IMR-90 (cell line): Measurements from ENCODE around the gene VAV1. TPM values are rescaled to one million over a fixed set of nuclear protein-coding genes. Genes with fewer than 3 reads are reported as not detected.
"Not testable (repeated sequence)": the region's sequence is repeated elsewhere in the genome, so short reads cannot be mapped to it uniquely, and the experiment has no call there.

Experiments used
- ATAC-seq: fragments of 200-7000 bp; cut with Tn5 transposase; 2 replicates; pipeline ENCODE4 v1.9.1; 2020; ENCODE audit warnings: low read depth, mild to moderate bottlenecking, moderate library complexity
- BruUV-seq: library from RNA; stranded (reverse); fragments of 400-500 nt; replicated peaks from 2 replicates; lab custom pipeline; 2021; lab: Mats Ljungman, UMichigan
- CTCF ChIA-PET: fragments of 300-600 bp; formaldehyde crosslinking; extraction: SDS; loops from one replicate; lab custom pipeline; 2021; ENCODE audit warnings: antibody characterized with exemption; lab: Yijun Ruan, JAX
- POLR2A ChIA-PET: fragments of 300-600 bp; sonication (Branson Sonifier 250); formaldehyde crosslinking; loops from one replicate; lab custom pipeline; 2022; ENCODE audit warnings: antibody characterized with exemption; ENCODE audit not compliant: unreplicated experiment; lab: Charles Lee
- DNase-seq: peaks from one replicate; pipeline ENCODE4 v3.0.0; 2013
- H2AFZ ChIP-seq: replicated peaks from 2 replicates; pipeline ENCODE3; 2013; ENCODE audit warnings: low read length, mild to moderate bottlenecking; ENCODE audit not compliant: poor library complexity
- H2AK5ac ChIP-seq: 2 replicates; pipeline ENCODE4 v1.6.1; 2013; ENCODE audit warnings: low read depth, low read length, inconsistent platforms
- H2AK9ac ChIP-seq: replicated peaks from 2 replicates; pipeline ENCODE3; 2013; ENCODE audit warnings: mild to moderate bottlenecking, low read depth, low read length, moderate library complexity; ENCODE audit not compliant: poor library complexity
- H2BK120ac ChIP-seq: 2 replicates; pipeline ENCODE4 v1.6.1; 2013; ENCODE audit warnings: low read depth, low read length, inconsistent platforms
- H2BK15ac ChIP-seq: 3 replicates; pipeline ENCODE4 v1.6.1; 2013; ENCODE audit warnings: low read depth, low read length, inconsistent platforms
- H2BK20ac ChIP-seq: 2 replicates; pipeline ENCODE4 v1.6.1; 2013; ENCODE audit warnings: low read depth, mild to moderate bottlenecking, inconsistent platforms, low read length, moderate library complexity
- H2BK5ac ChIP-seq: 2 replicates; pipeline ENCODE4 v1.6.1; 2013; ENCODE audit warnings: mild to moderate bottlenecking, low read depth, low read length, inconsistent platforms; ENCODE audit not compliant: poor library complexity, severe bottlenecking
- H3K14ac ChIP-seq: replicated peaks from 2 replicates; pipeline ENCODE4 v1.6.1; 2013; ENCODE audit warnings: low read depth, low read length, inconsistent platforms
- H3K18ac ChIP-seq: 2 replicates; pipeline ENCODE4 v1.6.1; 2013; ENCODE audit warnings: low read depth, low read length, control low read depth
- H3K23ac ChIP-seq: 2 replicates; pipeline ENCODE4 v1.6.1; 2013; ENCODE audit warnings: low read depth, low read length, inconsistent platforms
- H3K27ac ChIP-seq: 2 replicates; pipeline ENCODE4 v1.5.1; 2013; ENCODE audit warnings: mild to moderate bottlenecking, control low read depth, low read length; ENCODE audit not compliant: insufficient read depth
- H3K27me3 ChIP-seq: 2 replicates; pipeline ENCODE4 v1.6.1; 2013; ENCODE audit warnings: low read length; ENCODE audit not compliant: control insufficient read depth, insufficient read depth
- H3K36me3 ChIP-seq: 2 replicates; pipeline ENCODE4 v1.6.1; 2013; ENCODE audit warnings: low read length, mixed read lengths; ENCODE audit not compliant: control insufficient read depth, insufficient read depth
- H3K4ac ChIP-seq: 2 replicates; pipeline ENCODE4 v1.6.1; 2013; ENCODE audit warnings: low read depth, low read length, inconsistent platforms
- H3K4me1 ChIP-seq: 2 replicates; pipeline ENCODE4 v1.6.1; 2013; ENCODE audit warnings: low read length, mixed read lengths; ENCODE audit not compliant: control insufficient read depth, insufficient read depth
- H3K4me2 ChIP-seq: 2 replicates; pipeline ENCODE4 v1.6.1; 2013; ENCODE audit warnings: low read depth, mild to moderate bottlenecking, control low read depth, low read length, moderate library complexity
- H3K4me3 ChIP-seq: 2 replicates; pipeline ENCODE4 v1.5.1; 2013; ENCODE audit warnings: low read depth, mild to moderate bottlenecking, control low read depth, low read length, moderate library complexity; ENCODE audit not compliant: insufficient read depth
- H3K56ac ChIP-seq: 2 replicates; pipeline ENCODE4 v1.6.1; 2013; ENCODE audit warnings: low read length, inconsistent platforms; ENCODE audit not compliant: insufficient read depth; ENCODE audit errors: extremely low read depth
- H3K79me1 ChIP-seq, 2 experiments: 2 replicates each; pipeline ENCODE4 v1.6.1; 2013; ENCODE audit warnings: low read length in 2 of 2, inconsistent platforms in 1 of 2, low read depth in 1 of 2
- H3K9ac ChIP-seq: 2 replicates; pipeline ENCODE4 v1.6.1; 2013; ENCODE audit warnings: low read depth, low read length, control low read depth
- H3K9me1 ChIP-seq: 2 replicates; pipeline ENCODE4 v1.6.1; 2013; ENCODE audit warnings: low read length, inconsistent platforms; ENCODE audit not compliant: insufficient read depth
- H3K9me3 ChIP-seq: 2 replicates; pipeline ENCODE4 v1.6.1; 2013; ENCODE audit warnings: low read length; ENCODE audit not compliant: control insufficient read depth, insufficient read depth
- H4K20me1 ChIP-seq: 2 replicates; pipeline ENCODE4 v1.6.1; 2013; ENCODE audit warnings: low read length, inconsistent platforms; ENCODE audit not compliant: insufficient read depth
- H4K5ac ChIP-seq: 2 replicates; pipeline ENCODE4 v1.6.1; 2013; ENCODE audit warnings: mild to moderate bottlenecking, low read depth, low read length, control low read depth
- H4K8ac ChIP-seq, 2 experiments: 2 replicates each; pipeline ENCODE4 v1.6.1; 2013; ENCODE audit warnings: low read depth in 2 of 2, low read length in 2 of 2, control low read depth in 1 of 2, inconsistent platforms in 1 of 2
- H4K91ac ChIP-seq: 2 replicates; pipeline ENCODE4 v1.6.1; 2013; ENCODE audit warnings: low read depth, low read length, inconsistent platforms; ENCODE audit not compliant: insufficient read depth
- BHLHE40 ChIP-seq: fragments of 150-350 bp; IDR thresholded peaks from 2 replicates; pipeline ENCODE4 v1.6.1; 2016; ENCODE audit warnings: mild to moderate bottlenecking, low read depth, low read length
- NFE2L2 ChIP-seq: fragments of 150-350 bp; IDR thresholded peaks from 2 replicates; pipeline ENCODE4 v1.6.1; 2016; ENCODE audit warnings: low read depth, mild to moderate bottlenecking, low read length
- RAD21 ChIP-seq: IDR thresholded peaks from 2 replicates; pipeline ENCODE4 v1.6.1; 2012; ENCODE audit warnings: low read length, improper control_type of control experiment
- WGBS, 2 experiments: methylation state at CpG; one replicate each; pipeline versions ENCODE4 v1.1.5 to v1.1.7; 2013; ENCODE audit warnings: missing lambda C conversion rate in 2 of 2; ENCODE audit not compliant: insufficient read length in 1 of 2; ENCODE audit errors: extremely low coverage in 2 of 2; 5-methylcytosine and 5-hydroxymethylcytosine counted together
- dilution Hi-C: fragments of 300-500 bp; cut with HindIII; formaldehyde crosslinking; loops from one replicate; pipeline ENCODE4 v1.14.3; 2018; ENCODE audit warnings: low sequenced_read_pairs; ENCODE audit not compliant: unreplicated experiment
- in situ Hi-C: fragments of 300-500 bp; cut with MboI; formaldehyde crosslinking; loops from 3 replicates; pipeline ENCODE4 v1.14.3; 2019; ENCODE audit warnings: low sequenced_read_pairs, inconsistent platforms, mixed read lengths
- intact Hi-C: fragments of 100-400 bp; cut with micrococcal nuclease; formaldehyde crosslinking; loops from 2 replicates; pipeline ENCODE4 v1.10.0; 2022
- polyA plus RNA-seq, 3 experiments: library from polyadenylated mRNA; depleted of rRNA; stranded (reverse); fragments of >200 nt; gene quantifications; 2 replicates each; pipeline ENCODE4 v1.2.3, GENCODE V29; 2012; ENCODE audit warnings: low replicate concordance in 1 of 3
- total RNA-seq: library from RNA; depleted of rRNA; stranded (reverse); fragments of >200 nt; gene quantifications from 2 replicates; pipeline ENCODE4 v1.2.3, GENCODE V29; 2012

The VAV1 gene
- total and polyA plus RNA-seq, 2 of the 4 experiments (the other 2 are of a cell fraction), result not detected

DNA sequence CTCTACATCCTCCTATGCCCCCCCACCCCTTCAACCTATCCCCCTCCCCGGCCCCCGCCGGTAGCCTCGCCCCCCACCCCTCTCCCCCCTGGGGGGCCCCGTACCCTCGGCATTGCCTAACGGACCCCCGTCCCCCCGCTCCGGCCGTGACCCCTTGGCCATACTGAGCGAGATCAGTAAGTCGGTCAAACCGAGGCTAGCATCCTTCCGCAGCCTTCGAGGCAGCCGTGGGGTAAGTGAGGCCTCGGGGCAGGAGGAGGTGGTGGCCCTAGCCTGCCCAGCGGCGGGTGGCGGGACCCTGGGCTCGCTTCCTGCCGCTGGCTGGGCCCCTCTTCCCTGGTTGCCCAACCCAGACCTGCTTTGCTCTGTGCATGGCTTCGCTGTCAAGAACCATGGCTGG is 26.5 kb upstream of the VAV1 start:
- Histone ChIP-seq H3K4me3 (no peak overlapping the region), H3K4me1 (peaks cover 27% of the 10 kb centered on the region), H2AK9ac (no peak overlapping the region), H3K27ac (no peak overlapping the region), H3K36me3 (peaks cover 56% of the 10 kb centered on the region), H2BK120ac (no peak overlapping the region), H2BK20ac (no peak overlapping the region), H2AFZ (no peak overlapping the region), H4K20me1 (0 out of 2 replicates have a peak, but pooled peaks cover 4% of the 10 kb centered on the region), H3K4ac (no peak overlapping the region; the same call in 1 of the 2 replicates), H3K27me3 (no peaks in the 10 kb centered on the region), H4K91ac (no peak overlapping the region), H3K79me1 (peaks cover 20 to 48% of the 10 kb centered on the region in 2 experiments), H4K8ac (no peak overlapping the region), H2BK15ac (no peak overlapping the region), H2AK5ac (no peak overlapping the region), H3K9ac (no peak overlapping the region), H3K4me2 (no peak overlapping the region), H3K18ac (no peak overlapping the region), H2BK5ac (no peak overlapping the region), H3K9me3 (no peaks in the 10 kb centered on the region), H3K23ac (no peak overlapping the region), H4K5ac (no peak overlapping the region), H3K56ac (no peak overlapping the region), H3K14ac (no peak overlapping the region), H3K9me1 (no peaks in the 10 kb centered on the region)
- no TSS peak for BruUV-seq
- in situ Hi-C loops, result no loop called here
- ChIA-PET CTCF (no interaction called here), POLR2A (no interaction called here)
- WGBS, 2 experiments, result 97% methylated on average over 6 of the region's 24 CpGs; no CpG with 5 or more reads in 1 of the 2 experiments
- no peak for ATAC-seq
- TF ChIP-seq RAD21 (no peak), BHLHE40 (no peak), NFE2L2 (no peak)
- no peak for DNase-seq
- intact Hi-C loops, result loop anchor here (2.0 kb wide), 1 partner anchor 113 kb away; no protein-coding TSS in a partner anchor
- dilution Hi-C loops, result no loop called here

DNA sequence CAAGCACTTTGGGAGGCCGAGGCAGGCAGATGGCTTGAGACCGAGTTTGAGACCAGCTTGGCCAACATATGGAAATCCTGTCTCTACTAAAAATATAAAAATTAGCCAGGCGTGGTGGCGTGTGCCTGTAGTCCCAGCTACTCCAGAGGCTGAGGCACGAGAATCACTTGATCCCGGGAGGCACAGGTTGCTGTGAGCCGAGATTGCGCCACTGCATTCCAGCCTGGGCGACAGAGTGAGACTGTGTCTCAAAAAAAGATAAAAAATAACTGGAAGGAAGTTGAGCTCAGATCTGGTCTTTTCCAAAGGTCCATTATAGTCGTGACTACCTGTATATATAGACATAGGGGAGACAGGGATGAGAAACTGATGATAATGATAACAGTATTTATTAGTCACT is 24.0 kb upstream of the VAV1 start:
- H3K36me3 ChIP-seq, result peaks cover 63% of the 10 kb centered on the region
- intact Hi-C loops, H4K91ac ChIP-seq, H3K27ac ChIP-seq, H4K20me1 ChIP-seq, H3K56ac ChIP-seq, H3K9ac ChIP-seq, H3K18ac ChIP-seq, DNase-seq, H2BK120ac ChIP-seq, H2AFZ ChIP-seq, H3K4me3 ChIP-seq, dilution Hi-C loops, H4K8ac ChIP-seq, H2BK15ac ChIP-seq, H3K9me1 ChIP-seq, BruUV-seq, H3K4me2 ChIP-seq, POLR2A ChIA-PET, H3K9me3 ChIP-seq, in situ Hi-C loops, H2AK5ac ChIP-seq, H3K27me3 ChIP-seq, H3K14ac ChIP-seq, H2AK9ac ChIP-seq, H2BK5ac ChIP-seq, H3K23ac ChIP-seq, H3K4ac ChIP-seq, H4K5ac ChIP-seq, H2BK20ac ChIP-seq, ATAC-seq: not testable (repeated sequence)
- 93% methylated on average over 7 of the region's 10 CpGs; no CpG with 5 or more reads in 1 of the 2 experiments for WGBS, 2 experiments
- H3K79me1 ChIP-seq, result peaks cover 16 to 25% of the 10 kb centered on the region in 2 experiments
- peaks cover 19% of the 10 kb centered on the region for H3K4me1 ChIP-seq
- CTCF ChIA-PET, result interaction anchor here (0.7 to 0.8 kb wide), 2 partner anchors 10 to 115 kb away, joined by 3 to 9 read pairs; no protein-coding TSS in a partner anchor
